ENCODE results near the gene SSBP3. TPM values are rescaled to one million over a fixed set of nuclear protein-coding genes. Genes with fewer than 3 reads are reported as not detected.

Gene SSBP3
- total and polyA plus RNA-seq, 9 of the 15 experiments (the other 6 are each of a cell fraction or from before 2014, with no cell fraction given), result 8.7 to 108 (median 33.8) TPM

- in situ Hi-C loops (cut with MboI), result no loop called here
Observed at GRCh38 chr1:54270543-54270942, 135.7 kb downstream of the SSBP3 start.

More at GRCh38 chr1:54270543-54270942, 135.7 kb downstream of the SSBP3 start:
- Histone ChIP-seq H3K4me1 (replicated peaks in 1 of 2; ENCODE audit: control insufficient read depth in 2 of 2, insufficient read depth in 2 of 2, low read length in 2 of 2) (peaks cover 23 to 33% of the 10 kb centered on the region in 2 experiments), H3K27ac (ENCODE audit: extremely low read depth, low read depth, low read length) (no peak overlapping the region), H3K9me3 (replicated peaks; ENCODE audit: control insufficient read depth, insufficient read depth, low read depth, low read length) (no peaks in the 10 kb centered on the region), H3K9me1 (ENCODE audit: control insufficient read depth, insufficient read depth, low read length) (peaks cover 15% of the 10 kb centered on the region), H3K79me2 (ENCODE audit: control insufficient read depth, insufficient read depth, low read length) (peaks cover 52% of the 10 kb centered on the region), H2AFZ (ENCODE audit: low read depth, low read length) (no peak overlapping the region), H4K20me1 (replicated peaks; ENCODE audit: control insufficient read depth, insufficient read depth, low read length) (peaks cover 55% of the 10 kb centered on the region), H3K4me2 (ENCODE audit: insufficient read depth, low read length) (no peak overlapping the region), H3K27me3 (ENCODE audit: control insufficient read depth in 2 of 2, insufficient read depth in 2 of 2, low read length in 2 of 2) (no peaks in the 10 kb centered on the region), H3K36me3 (ENCODE audit: control insufficient read depth, insufficient read depth, low read length) (peaks cover 25% of the 10 kb centered on the region; the same call in 2 of the 3 replicates), H3K4me3 (no peak overlapping the region), H3K9ac (ENCODE audit: insufficient read depth in 1 of 2, low read depth in 2 of 2, low read length in 2 of 2) (no peak overlapping the region)
- FAIRE-seq (no peak), DNase-seq (ENCODE audit: extremely low read depth in 1 of 4, low spot score in 3 of 4) (no peak), ATAC-seq (no peak)
- intact Hi-C loops (cut with micrococcal nuclease), result loop anchor here (5.0 kb wide), 2 partner anchors 87 to 148 kb away; no protein-coding TSS in a partner anchor
- 80% methylated on average over 7 of the region's 7 CpGs for WGBS (ENCODE audit: insufficient coverage, low coverage, missing lambda C conversion rate)
- TF ChIP-seq TAF9B (IDR thresholded peaks at IDR 0.05; ENCODE audit: partially characterized antibody) (no peak), ZSCAN32 (CRISPR knock-in tag; IDR thresholded peaks at IDR 0.05) (no peak), KDM4B (IDR thresholded peaks at IDR 0.05; ENCODE audit: borderline replicate concordance in 2 of 2, low read depth in 1 of 2) (no peak), CBX3 (IDR thresholded peaks at IDR 0.05; ENCODE audit: borderline replicate concordance in 1 of 2, low read length in 2 of 2) (no peak), YBX1 (IDR thresholded peaks at IDR 0.05) (no peak), FOXK2 (conservative IDR thresholded peaks at IDR 0.05 in 1 of 2, IDR thresholded peaks at IDR 0.05 in 1 of 2; ENCODE audit: low read depth in 2 of 2) (no peak), ZNF121 (CRISPR knock-in tag; conservative IDR thresholded peaks at IDR 0.05) (no peak), NCOR1 (IDR thresholded peaks at IDR 0.05) (no peak), WHSC1 (IDR thresholded peaks at IDR 0.05; ENCODE audit: low read length) (no peak), LARP7 (IDR thresholded peaks at IDR 0.05) (no peak), NKRF (IDR thresholded peaks at IDR 0.05; ENCODE audit: borderline replicate concordance) (no peak), RFX7 (CRISPR knock-in tag; IDR thresholded peaks at IDR 0.05) (no peak)
- POLR2A ChIA-PET, result interaction anchor here (0.6 kb wide), 1 partner anchor 516 kb away, joined by 3 read pairs; no protein-coding TSS in a partner anchor
- CTCF ChIA-PET (ENCODE audit: low intra/inter-chr PET ratio), result no interaction called here
- no TSS peak for BruUV-seq (replicated peaks)
